HepG2 (cell line): ENCODE data around the gene ANKZF1. TPM values are rescaled to one million over a fixed set of nuclear protein-coding genes. Genes with fewer than 3 reads are reported as not detected.

Experiments
- CEBPZ ChIP-seq: IDR thresholded peaks from 2 replicates; pipeline ENCODE4 v1.6.1; 2012; ENCODE audit warnings: low read length, improper control_type of control experiment
- DPF2 ChIP-seq: sonication (generic); formaldehyde crosslinking; IDR thresholded peaks from 2 replicates; pipeline ENCODE4 v1.4.0; 2020; ENCODE audit warnings: mild to moderate bottlenecking, low read depth, missing genetic modification reagents, borderline replicate concordance
- FOXC1 ChIP-seq: sonication (generic); formaldehyde crosslinking; IDR thresholded peaks from 2 replicates; pipeline ENCODE4 v1.8.0; 2022; ENCODE audit warnings: mild to moderate bottlenecking, missing genetic modification reagents, borderline replicate concordance
- KLF16 ChIP-seq, 2 experiments: sonication (generic) in 1 of 2; formaldehyde crosslinking in 1 of 2; IDR thresholded peaks; 2 replicates each; pipeline versions ENCODE4 v1.6.1 to v1.8.0; 2016 to 2023; ENCODE audit warnings: missing genetic modification reagents in 2 of 2, missing compliant biosample characterization in 1 of 2
- MED13 ChIP-seq: sonication (generic); formaldehyde crosslinking; IDR thresholded peaks from 2 replicates; pipeline ENCODE4 v1.5.0; 2020; ENCODE audit warnings: missing genetic modification reagents
- MIER3 ChIP-seq: IDR thresholded peaks from 2 replicates; pipeline ENCODE4 v1.6.1; 2016; ENCODE audit warnings: missing compliant biosample characterization, borderline replicate concordance
- MTA3 ChIP-seq: sonication (generic); formaldehyde crosslinking; IDR thresholded peaks from 2 replicates; pipeline ENCODE4 v1.4.0; 2020; ENCODE audit warnings: missing genetic modification reagents
- RNF219 ChIP-seq: sonication (generic); formaldehyde crosslinking; IDR thresholded peaks from 2 replicates; pipeline ENCODE4 v1.5.0; 2020; ENCODE audit warnings: mild to moderate bottlenecking, missing genetic modification reagents
- SMARCC2 ChIP-seq: fragments of 450-650 bp; IDR thresholded peaks from 2 replicates; pipeline ENCODE4 v1.6.1; 2017; ENCODE audit warnings: antibody characterized with exemption, mild to moderate bottlenecking
- SNAI1 ChIP-seq: sonication (generic); formaldehyde crosslinking; IDR thresholded peaks from 2 replicates; pipeline ENCODE4 v1.5.0; 2020; ENCODE audit warnings: mild to moderate bottlenecking, missing genetic modification reagents, borderline replicate concordance
- TMF1 ChIP-seq: sonication (generic); formaldehyde crosslinking; IDR thresholded peaks from 2 replicates; pipeline ENCODE4 v1.8.1; 2022; ENCODE audit warnings: low read depth, missing genetic modification reagents
- ZHX2 ChIP-seq, 2 experiments: sonication (generic) in 1 of 2; formaldehyde crosslinking in 1 of 2; IDR thresholded peaks; 2 replicates each; pipeline versions ENCODE4 v1.6.1 to v1.9.0; 2014 to 2022; ENCODE audit warnings: antibody characterized with exemption in 1 of 2, borderline replicate concordance in 1 of 2, inconsistent platforms in 1 of 2, low read depth in 1 of 2, missing genetic modification reagents in 1 of 2
- ZNF331 ChIP-seq: sonication (generic); formaldehyde crosslinking; IDR thresholded peaks from 2 replicates; pipeline ENCODE4 v1.4.0; 2020; ENCODE audit warnings: missing genetic modification reagents
- ZNF335 ChIP-seq: sonication (generic); formaldehyde crosslinking; IDR thresholded peaks from 2 replicates; pipeline ENCODE4 v1.4.0; 2020; ENCODE audit warnings: missing genetic modification reagents
- ZNF557 ChIP-seq: sonication (generic); formaldehyde crosslinking; IDR thresholded peaks from 2 replicates; pipeline ENCODE4 v1.4.0; 2020; ENCODE audit warnings: missing genetic modification reagents
- ZNF878 ChIP-seq: sonication (generic); formaldehyde crosslinking; IDR thresholded peaks from 2 replicates; pipeline ENCODE4 v1.8.1; 2023; ENCODE audit warnings: mild to moderate bottlenecking, missing genetic modification reagents, moderate library complexity
- polyA plus RNA-seq, 8 experiments: library from polyadenylated mRNA; depleted of rRNA in 3 of 8; stranded (reverse) in 7 of 8; unstranded in 1 of 8; fragments of >200 nt; fragmentation: Illumina TruSeq in 4 of 8; extraction: Trizol in 4 of 8; gene quantifications; 2 replicates each; pipeline versions ENCODE4 v1.2.1 to v1.2.3, GENCODE V29; 2011 to 2016; ENCODE audit warnings: low read depth in 4 of 8, missing spikeins in 1 of 8, mixed read lengths in 1 of 8; ENCODE audit not compliant: insufficient read depth in 1 of 8
- total RNA-seq, 5 experiments: library from RNA; depleted of rRNA; stranded (reverse); fragments of >200 nt; fragmentation: Illumina TruSeq; extraction: Trizol; gene quantifications; 2 replicates each; pipeline ENCODE4 v1.2.3, GENCODE V29; 2016; ENCODE audit warnings: low read depth in 1 of 5

ANKZF1 gene
- total and polyA plus RNA-seq, 2 of the 13 experiments (the other 11 are each of a cell fraction or from before 2014, with no cell fraction given), result 25.3 to 128 TPM

GRCh38 chr2:219218732-219219701, 10.6 kb upstream of the ANKZF1 start, which contains the start of gene ABCB6 (continued):
- TF ChIP-seq SMARCC2, result no peak
- TF ChIP-seq TMF1 (CRISPR knock-in tag), result peak; percentile 97
- TF ChIP-seq ZHX2 (IDR thresholded peaks at IDR 0.05; ENCODE audit: low read depth), result peak; percentile 29; the same call in 1 of the 2 replicates
- 0 out of 2 replicates have a peak, but pooled peaks have one; percentile 72 for TF ChIP-seq ZHX2 (CRISPR knock-in tag; IDR thresholded peaks at IDR 0.05; ENCODE audit: borderline replicate concordance)
- TF ChIP-seq CEBPZ, result no peak
- TF ChIP-seq SNAI1 (CRISPR knock-in tag), result peak; percentile 99
- peak; percentile 48; the same call in 1 of the 2 replicates for TF ChIP-seq MIER3 (CRISPR knock-in tag)
- peak; percentile 87 for TF ChIP-seq ZNF557 (CRISPR knock-in tag)
- TF ChIP-seq FOXC1 (CRISPR knock-in tag), result peak; percentile 99
- no peak for TF ChIP-seq RNF219 (CRISPR knock-in tag)
- peak; percentile 68; the same call in 1 of the 2 replicates for TF ChIP-seq MED13 (CRISPR knock-in tag)
- peak; percentile 98 for TF ChIP-seq ZNF878 (CRISPR knock-in tag)
- peak; percentile 50 for TF ChIP-seq ZNF335
- peak; percentile 6 to 95; a peak in 2 of 4 replicates for TF ChIP-seq KLF16 (CRISPR knock-in tag; IDR thresholded peaks at IDR 0.05)
- no peak for TF ChIP-seq MTA3
- peak; percentile 80 for TF ChIP-seq ZNF331 (CRISPR knock-in tag)
- 0 out of 2 replicates have a peak, but pooled peaks have one; percentile 11 for TF ChIP-seq DPF2 (CRISPR knock-in tag)
